Pancreas (tissue), 10 donors: ENCODE data around the gene ATP8A2. TPM values are rescaled to one million over a fixed set of nuclear protein-coding genes. Genes with fewer than 3 reads are reported as not detected.

ENCODE experiments used
- ATAC-seq, 4 donors: fragments of 200-7000 bp; cut with Tn5 transposase; one replicate each; pipeline versions ENCODE4 v1.8.0 to v1.9.1; 2020; ENCODE audit warnings: mild to moderate bottlenecking in 4 of 4, moderate library complexity in 4 of 4
- DNase-seq, 6 donors: peaks; one replicate each; pipeline ENCODE4 v3.0.0-alpha.2; 2020
- FAIRE-seq: peaks from 2 replicates; lab custom pipeline; 2012; peaks lifted over from hg19 to GRCh38; lab: Jason Lieb, UNC
- H3K27ac ChIP-seq, 4 donors: fragments of 200-600 bp; sonication (generic); 1 replicate in 3 of 4; 2 replicates in 1 of 4; pipeline versions ENCODE4 v1.5.0 to v1.8.0; 2020
- H3K27me3 ChIP-seq, 4 donors: fragments of 200-600 bp; one replicate each; pipeline ENCODE4 v1.8.0; 2021
- H3K36me3 ChIP-seq, 3 donors: fragments of 200-600 bp; sonication (generic) in 1 of 3; one replicate each; pipeline versions ENCODE4 v1.5.0 to v1.8.0; 2020 to 2021
- H3K4me1 ChIP-seq, 3 donors: fragments of 200-600 bp; one replicate each; pipeline ENCODE4 v1.8.0; 2021
- H3K4me3 ChIP-seq, 4 donors: fragments of 200-600 bp; sonication (generic) in 2 of 4; one replicate each; pipeline versions ENCODE4 v1.5.0 to v1.8.0; 2020 to 2021
- H3K9me3 ChIP-seq, 4 donors: fragments of 200-600 bp; one replicate each; pipeline ENCODE4 v1.8.0; 2021
- WGBS, 2 donors: extraction: QIAGEN DNeasy Blood & Tissue Kit; methylation state at CpG; one replicate each; pipeline ENCODE4 v1.1.7; 2013; 5-methylcytosine and 5-hydroxymethylcytosine counted together
- intact Hi-C, 3 donors: fragments of 100-400 bp; cut with DNase I; formaldehyde crosslinking; loops; one replicate each; pipeline versions ENCODE4 v1.11.1 to v1.14.2; 2022
- polyA plus RNA-seq, 2 donors: library from polyadenylated mRNA; stranded (reverse); fragments of 200-250 nt; gene quantifications; one replicate each; pipeline ENCODE4 v1.2.3, GENCODE V29; 2013
- total RNA-seq, 6 donors: library from RNA; stranded (reverse); fragmentation: NEBNext Ultra II Directional in 4 of 6; extraction: Animal tissue kit (Norgen Biotek cat#: 25700) in 4 of 6; gene quantifications; one replicate each; pipeline versions ENCODE4 v1.2.1 to v1.2.4, GENCODE V29; 2021 to 2023
- TF ChIP-seq, protein P1 (sequence below), 4 donors: fragments of 200-600 bp; sonication (generic) in 3 of 4; IDR thresholded peaks; one replicate each; pipeline versions ENCODE4 v1.5.0 to v1.8.0; 2021; ENCODE audit warnings: antibody characterized with exemption in 4 of 4
- donor health status: healthy with polysubstance abuse.
- donor health status: DM: no; HTN: no; CAD: no; lungs with moderate emphysema.
- donor health status: DM: no; HTN: no; CAD: no.
- donor health status: control.
- donor health status: control.
- donor health status: Bipolar disorder and iron deficiency.
- donor health status: DM: yes; HTN: yes; CAD: no.
- donor health status: DM: no; HTN: no; CAD: no.
- donor health status: DM: no; HTN: no; CAD: no.
- donor health status: DM: yes; HTN: yes; CAD: no.

ATP8A2 gene
- total and polyA plus RNA-seq, 8 donors: 0.04 to 0.28 (median 0.14) TPM

DNA sequence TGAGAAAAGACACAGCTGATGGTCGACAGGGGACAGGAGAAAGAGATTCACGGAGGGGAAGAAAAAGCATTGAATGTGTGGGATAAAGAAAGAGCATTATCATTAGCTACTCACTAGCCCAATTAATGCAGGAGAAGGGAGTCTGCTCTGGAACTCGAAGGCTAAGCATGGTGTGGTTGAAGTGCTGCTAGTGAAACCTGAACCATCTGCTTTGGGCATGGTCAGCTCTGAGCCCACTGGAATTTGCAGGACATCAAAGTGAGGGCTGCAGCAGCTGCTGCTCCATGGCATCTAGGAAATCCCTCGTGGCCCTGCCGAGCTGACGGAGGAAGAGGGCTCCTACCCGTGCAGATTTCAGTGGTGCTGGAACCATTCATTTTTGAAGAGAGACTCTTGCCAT, 320.3 kb downstream of the ATP8A2 start:
- WGBS, 2 donors: 56 to 60% methylated on average over 7 of the region's 7 CpGs
- H3K4me3 ChIP-seq: no peak overlapping the region
- no peak for DNase-seq
- no peaks in the 10 kb centered on the region for H3K36me3 ChIP-seq
- H3K4me1 ChIP-seq: peaks cover 0 to 11% (median 0%) of the 10 kb centered on the region in 3 donors
- H3K27ac ChIP-seq: no peak overlapping the region
- no peak for FAIRE-seq
- H3K27me3 ChIP-seq: no peaks in the 10 kb centered on the region
- ATAC-seq: no peak
- TF ChIP-seq, protein P1, sequence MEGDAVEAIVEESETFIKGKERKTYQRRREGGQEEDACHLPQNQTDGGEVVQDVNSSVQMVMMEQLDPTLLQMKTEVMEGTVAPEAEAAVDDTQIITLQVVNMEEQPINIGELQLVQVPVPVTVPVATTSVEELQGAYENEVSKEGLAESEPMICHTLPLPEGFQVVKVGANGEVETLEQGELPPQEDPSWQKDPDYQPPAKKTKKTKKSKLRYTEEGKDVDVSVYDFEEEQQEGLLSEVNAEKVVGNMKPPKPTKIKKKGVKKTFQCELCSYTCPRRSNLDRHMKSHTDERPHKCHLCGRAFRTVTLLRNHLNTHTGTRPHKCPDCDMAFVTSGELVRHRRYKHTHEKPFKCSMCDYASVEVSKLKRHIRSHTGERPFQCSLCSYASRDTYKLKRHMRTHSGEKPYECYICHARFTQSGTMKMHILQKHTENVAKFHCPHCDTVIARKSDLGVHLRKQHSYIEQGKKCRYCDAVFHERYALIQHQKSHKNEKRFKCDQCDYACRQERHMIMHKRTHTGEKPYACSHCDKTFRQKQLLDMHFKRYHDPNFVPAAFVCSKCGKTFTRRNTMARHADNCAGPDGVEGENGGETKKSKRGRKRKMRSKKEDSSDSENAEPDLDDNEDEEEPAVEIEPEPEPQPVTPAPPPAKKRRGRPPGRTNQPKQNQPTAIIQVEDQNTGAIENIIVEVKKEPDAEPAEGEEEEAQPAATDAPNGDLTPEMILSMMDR (IDR thresholded peaks at IDR 0.05): no peak
- intact Hi-C loops: no loop called here
- no peaks in the 10 kb centered on the region for H3K9me3 ChIP-seq

DNA sequence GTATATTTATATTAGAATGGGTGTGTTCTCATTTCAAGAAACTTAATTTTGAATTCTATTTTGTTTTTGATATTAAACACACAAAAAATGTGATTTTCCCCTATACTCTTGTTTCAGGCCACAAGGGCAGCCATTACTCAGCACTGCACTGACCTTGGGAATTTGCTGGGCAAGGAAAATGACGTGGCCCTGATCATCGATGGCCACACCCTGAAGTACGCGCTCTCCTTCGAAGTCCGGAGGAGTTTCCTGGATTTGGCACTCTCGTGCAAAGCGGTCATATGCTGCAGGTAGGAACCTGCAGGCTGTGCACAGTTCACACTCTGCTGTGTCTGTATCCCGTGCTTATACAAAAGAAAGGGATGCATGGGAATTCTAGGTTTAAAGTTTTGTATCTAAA, 327.3 kb downstream of the ATP8A2 start:
- H3K27me3 ChIP-seq: no peaks in the 10 kb centered on the region
- DNase-seq (no peak), ATAC-seq (no peak), FAIRE-seq (no peak)
- no peaks in the 10 kb centered on the region for H3K36me3 ChIP-seq
- no peak overlapping the region for H3K27ac ChIP-seq
- 70 to 79% methylated on average over 9 of the region's 9 CpGs for WGBS, 2 donors
- intact Hi-C loops: no loop called here
- TF ChIP-seq, protein P1 (IDR thresholded peaks at IDR 0.05): no peak
- H3K9me3 ChIP-seq: no peaks in the 10 kb centered on the region
- H3K4me3 ChIP-seq: no peak overlapping the region
- H3K4me1 ChIP-seq: no peaks in the 10 kb centered on the region

DNA sequence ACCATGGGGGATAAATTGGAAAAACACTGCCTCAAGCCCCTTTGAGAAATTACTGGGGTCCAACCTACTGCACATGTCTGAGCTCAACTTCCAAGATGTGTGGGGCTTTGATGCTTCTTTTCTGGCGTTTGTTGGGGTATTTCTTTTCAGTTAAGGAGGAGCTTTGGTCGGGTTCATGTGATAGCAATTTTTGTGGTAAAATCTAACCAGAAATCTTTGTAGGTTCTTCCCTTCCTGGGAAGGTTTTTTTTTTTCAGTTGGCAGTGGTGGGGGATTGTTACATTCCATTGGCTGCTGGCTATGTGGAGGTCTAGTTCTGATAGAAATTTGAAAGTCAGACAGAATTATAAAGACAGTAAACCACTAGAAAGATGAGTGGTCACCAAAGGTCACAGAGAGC, 327.8 kb downstream of the ATP8A2 start:
- TF ChIP-seq, protein P1 (IDR thresholded peaks at IDR 0.05): no peak
- no peaks in the 10 kb centered on the region for H3K27me3 ChIP-seq
- FAIRE-seq (no peak), DNase-seq (no peak), ATAC-seq (no peak)
- WGBS, 2 donors: 49 to 51% methylated on average over 2 of the region's 2 CpGs
- no peak overlapping the region for H3K4me3 ChIP-seq
- H3K27ac ChIP-seq: no peak overlapping the region
- H3K9me3 ChIP-seq: no peaks in the 10 kb centered on the region
- intact Hi-C loops: no loop called here
- no peaks in the 10 kb centered on the region for H3K36me3 ChIP-seq
- no peaks in the 10 kb centered on the region for H3K4me1 ChIP-seq

DNA sequence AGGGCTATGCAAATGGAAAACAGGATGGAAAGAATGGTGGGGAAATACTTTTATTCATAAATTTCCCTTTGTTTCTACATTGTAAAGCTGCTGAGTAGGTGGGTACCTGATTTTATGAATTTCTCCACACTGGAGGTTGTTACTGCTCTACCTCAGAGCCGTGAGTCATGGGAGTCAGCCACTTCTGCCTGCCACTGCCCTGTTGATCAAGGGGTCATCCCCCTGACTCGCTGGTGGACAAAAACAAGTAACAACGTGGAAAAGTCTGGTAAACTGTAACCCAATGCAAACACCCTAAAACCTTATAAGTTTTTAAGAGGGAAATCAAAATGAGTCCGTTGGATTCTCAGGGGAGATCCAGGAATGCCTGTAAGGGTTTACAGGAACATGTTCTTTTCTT, 329.5 kb downstream of the ATP8A2 start:
- Histone ChIP-seq H3K27ac (no peak overlapping the region), H3K27me3 (no peaks in the 10 kb centered on the region), H3K4me3 (no peak overlapping the region), H3K36me3 (no peaks in the 10 kb centered on the region), H3K4me1 (no peaks in the 10 kb centered on the region), H3K9me3 (no peaks in the 10 kb centered on the region)
- no peak for DNase-seq
- intact Hi-C loops: no loop called here
- no peak for ATAC-seq
- WGBS, 2 donors: 42 to 47% methylated on average over 4 of the region's 4 CpGs
- TF ChIP-seq, protein P1 (IDR thresholded peaks at IDR 0.05): no peak
- no peak for FAIRE-seq

DNA sequence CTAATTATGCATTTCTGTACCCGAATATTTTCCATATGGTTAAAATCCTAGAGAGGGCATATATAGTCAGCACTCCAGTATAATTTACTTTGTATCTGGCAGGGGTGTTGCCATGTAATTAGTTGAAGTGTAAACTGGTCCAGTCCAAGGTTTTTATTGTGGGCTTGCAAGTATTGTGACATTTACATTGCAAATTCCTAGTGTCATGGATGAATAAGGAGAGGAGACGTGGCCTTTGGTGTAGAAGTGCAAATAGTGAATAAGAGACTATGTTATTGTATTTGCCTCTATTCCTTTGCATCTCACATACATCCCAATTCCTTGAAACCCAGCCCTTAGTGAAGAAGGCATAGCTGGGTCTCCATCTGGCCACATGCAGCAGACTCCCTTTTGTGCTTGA, 330.6 kb downstream of the ATP8A2 start:
- Histone ChIP-seq H3K4me1 (no peaks in the 10 kb centered on the region), H3K9me3 (no peaks in the 10 kb centered on the region), H3K27me3 (no peaks in the 10 kb centered on the region), H3K27ac (no peak overlapping the region), H3K4me3 (no peak overlapping the region), H3K36me3 (no peaks in the 10 kb centered on the region)
- FAIRE-seq (no peak), ATAC-seq (no peak), DNase-seq (no peak)
- TF ChIP-seq, protein P1 (IDR thresholded peaks at IDR 0.05): no peak
- WGBS, 2 donors: 83 to 89% methylated on average over 2 of the region's 2 CpGs
- intact Hi-C loops: no loop called here
